Heart right ventricle (tissue), 16 donors: ENCODE results near the gene GHRH. TPM values are rescaled to one million over a fixed set of nuclear protein-coding genes. Genes with fewer than 3 reads are reported as not detected.

ENCODE experiments used
- ATAC-seq, 8 donors: fragments of 200-7000 bp; cut with Tn5 transposase; one replicate each; pipeline ENCODE4 v1.9.1; 2020; ENCODE audit warnings: mild to moderate bottlenecking in 8 of 8, moderate library complexity in 8 of 8, moderate number of reproducible peaks in 1 of 8
- DNase-seq, 2 donors: peaks; one replicate each; pipeline ENCODE4 v3.0.0-alpha.2; 2020
- H3K27ac ChIP-seq, 10 donors: fragments of 200-600 bp; sonication (generic) in 2 of 10; one replicate each; pipeline versions ENCODE4 v1.5.0 to v1.8.0; 2020 to 2022; ENCODE audit warnings: mild to moderate bottlenecking in 3 of 10
- H3K27me3 ChIP-seq, 7 donors: fragments of 200-600 bp; one replicate each; pipeline ENCODE4 v1.8.0; 2021 to 2022; ENCODE audit warnings: mild to moderate bottlenecking in 2 of 7
- H3K36me3 ChIP-seq, 9 donors: fragments of 200-600 bp; sonication (generic) in 1 of 9; one replicate each; pipeline versions ENCODE4 v1.5.0 to v1.8.0; 2020 to 2022; ENCODE audit warnings: mild to moderate bottlenecking in 2 of 9
- H3K4me1 ChIP-seq, 9 donors: fragments of 200-600 bp; sonication (generic) in 1 of 9; one replicate each; pipeline versions ENCODE4 v1.5.0 to v1.8.0; 2020 to 2022; ENCODE audit warnings: mild to moderate bottlenecking in 4 of 9
- H3K4me3 ChIP-seq, 10 donors: fragments of 200-600 bp; sonication (generic) in 2 of 10; one replicate each; pipeline versions ENCODE4 v1.5.0 to v1.8.0; 2020 to 2022; ENCODE audit warnings: mild to moderate bottlenecking in 7 of 10, moderate library complexity in 2 of 10
- H3K9me3 ChIP-seq, 11 donors: fragments of 200-600 bp in 10 of 11; sonication (generic) in 2 of 11; one replicate each; pipeline versions ENCODE4 v1.5.0 to v1.8.0; 2013 to 2022; ENCODE audit warnings: mild to moderate bottlenecking in 2 of 11, control low read depth in 1 of 11, moderate library complexity in 1 of 11
- WGBS, 2 donors: extraction: QIAGEN DNeasy Blood & Tissue Kit; methylation state at CpG; one replicate each; pipeline ENCODE4 v1.1.7; 2013; ENCODE audit warnings: inconsistent platforms in 1 of 2; 5-methylcytosine and 5-hydroxymethylcytosine counted together
- intact Hi-C, 10 donors: fragments of 100-400 bp; cut with DNase I; formaldehyde crosslinking; loops; one replicate each; pipeline versions ENCODE4 v1.11.1 to v1.14.2; 2022
- polyA plus RNA-seq, 2 donors: library from polyadenylated mRNA; stranded (reverse); fragments of 200-250 nt; gene quantifications; one replicate each; pipeline ENCODE4 v1.2.3, GENCODE V29; 2013
- total RNA-seq, 10 donors: library from RNA; stranded (reverse); fragmentation: NEBNext Ultra II Directional in 3 of 10; extraction: Animal tissue kit (Norgen Biotek cat#: 25700) in 3 of 10; gene quantifications; one replicate each; pipeline versions ENCODE4 v1.2.1 to v1.2.4, GENCODE V29; 2021 to 2023
- TF ChIP-seq, protein P1 (sequence below), 9 donors: fragments of 200-600 bp; sonication (generic) in 2 of 9; IDR thresholded peaks; one replicate each; pipeline versions ENCODE4 v1.5.0 to v1.8.0; 2021 to 2022; ENCODE audit warnings: antibody characterized with exemption in 9 of 9, mild to moderate bottlenecking in 5 of 9, moderate library complexity in 1 of 9
- donor health status: Arrhythmogenic right ventricular cardiomyopathy.
- donor health status: ischemic (EF 13 %, LVEDD 7.1; RV severe dilation, severe dysfunction).
- donor health status: healthy with polysubstance abuse.
- donor health status: DM: no; HTN: yes; CAD: no.
- donor health status: DM: no; HTN: no; CAD: no.
- donor health status: ischemic (EF 25% LVEDD 6.9; RV normal size, moderate dysfunction).
- donor health status: ischemic (EF 25% LVEDD 5.7; RV mildly dilated, moderate dysfunction).
- donor health status: healthy.
- donor health status: DM: yes; HTN: yes; CAD: no.
- donor health status: Ischemic cardiomyopathy.
- donor health status: ischemic (EF 35%, LVEDD 5.7; RV mildly dilated, moderate dysfunction).
- donor health status: nonischemic (EF 11% LVEDD 7.7; RV severe dilation, severe dysfunction).
- donor health status: DM: yes; HTN: yes; CAD: no.
- donor health status: PGD.
- donor health status: ischemic (EF 29% LVEDD 5.4; RV normal size, mild dysfunction).
- donor health status: nonischemic (EF 23%, LVEDD 6.1; RV moderate dilation, normal function).

Gene GHRH
- total and polyA plus RNA-seq, 12 donors = 0.85 to 2.5 (median 1.8) TPM; not detected in 9

DNA sequence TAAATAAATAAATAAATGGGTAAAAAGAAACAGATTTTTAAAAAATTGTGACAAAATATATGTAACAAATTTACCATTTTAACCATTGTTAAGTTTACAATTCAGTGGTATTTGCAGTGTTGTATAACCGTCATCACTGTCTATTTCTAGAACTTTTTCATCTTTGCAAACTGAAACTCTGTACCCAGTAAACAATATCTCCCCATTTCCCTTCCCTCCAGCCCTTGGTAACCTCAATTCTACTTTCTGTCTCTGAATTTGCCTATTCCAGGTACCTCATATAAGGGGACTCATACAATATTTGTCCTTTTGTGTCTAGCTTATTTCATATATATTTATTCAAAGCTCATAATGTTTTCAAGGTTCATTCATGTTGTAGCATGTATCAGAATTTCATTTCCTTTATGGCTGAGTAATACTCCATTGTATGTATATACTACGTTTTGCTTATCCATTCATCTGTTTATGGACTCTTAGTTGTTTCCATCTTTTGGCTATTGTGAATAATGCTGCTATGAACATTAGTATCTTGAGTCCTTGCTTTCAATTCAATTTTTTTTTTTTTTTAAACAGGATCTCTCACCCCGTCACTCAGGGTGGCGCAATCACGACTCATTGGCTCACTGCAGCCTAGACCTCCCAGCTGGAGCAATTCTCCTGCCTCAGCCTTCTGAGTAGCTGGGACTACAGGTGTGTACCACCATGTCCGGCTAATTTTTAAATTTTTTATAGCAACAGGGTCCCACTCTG is 36.8 kb upstream of the GHRH start:
- ATAC-seq (no peak), DNase-seq (no peak)
- TF ChIP-seq, protein P1, sequence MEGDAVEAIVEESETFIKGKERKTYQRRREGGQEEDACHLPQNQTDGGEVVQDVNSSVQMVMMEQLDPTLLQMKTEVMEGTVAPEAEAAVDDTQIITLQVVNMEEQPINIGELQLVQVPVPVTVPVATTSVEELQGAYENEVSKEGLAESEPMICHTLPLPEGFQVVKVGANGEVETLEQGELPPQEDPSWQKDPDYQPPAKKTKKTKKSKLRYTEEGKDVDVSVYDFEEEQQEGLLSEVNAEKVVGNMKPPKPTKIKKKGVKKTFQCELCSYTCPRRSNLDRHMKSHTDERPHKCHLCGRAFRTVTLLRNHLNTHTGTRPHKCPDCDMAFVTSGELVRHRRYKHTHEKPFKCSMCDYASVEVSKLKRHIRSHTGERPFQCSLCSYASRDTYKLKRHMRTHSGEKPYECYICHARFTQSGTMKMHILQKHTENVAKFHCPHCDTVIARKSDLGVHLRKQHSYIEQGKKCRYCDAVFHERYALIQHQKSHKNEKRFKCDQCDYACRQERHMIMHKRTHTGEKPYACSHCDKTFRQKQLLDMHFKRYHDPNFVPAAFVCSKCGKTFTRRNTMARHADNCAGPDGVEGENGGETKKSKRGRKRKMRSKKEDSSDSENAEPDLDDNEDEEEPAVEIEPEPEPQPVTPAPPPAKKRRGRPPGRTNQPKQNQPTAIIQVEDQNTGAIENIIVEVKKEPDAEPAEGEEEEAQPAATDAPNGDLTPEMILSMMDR (IDR thresholded peaks at IDR 0.05) = no peak
- Histone ChIP-seq H3K27ac (no peak overlapping the region), H3K27me3 (no peaks in the 10 kb centered on the region), H3K36me3 (peaks cover 0 to 52% (median 18%) of the 10 kb centered on the region in 9 donors), H3K4me1 (peaks cover 0 to 55% (median 34%) of the 10 kb centered on the region in 9 donors), H3K9me3 (peaks cover 0 to 7% (median 0%) of the 10 kb centered on the region in 11 donors), H3K4me3 (no peak overlapping the region)
- WGBS, 2 donors = 91 to 94% methylated on average over 6 of the region's 6 CpGs
- intact Hi-C loops = no loop called here

DNA sequence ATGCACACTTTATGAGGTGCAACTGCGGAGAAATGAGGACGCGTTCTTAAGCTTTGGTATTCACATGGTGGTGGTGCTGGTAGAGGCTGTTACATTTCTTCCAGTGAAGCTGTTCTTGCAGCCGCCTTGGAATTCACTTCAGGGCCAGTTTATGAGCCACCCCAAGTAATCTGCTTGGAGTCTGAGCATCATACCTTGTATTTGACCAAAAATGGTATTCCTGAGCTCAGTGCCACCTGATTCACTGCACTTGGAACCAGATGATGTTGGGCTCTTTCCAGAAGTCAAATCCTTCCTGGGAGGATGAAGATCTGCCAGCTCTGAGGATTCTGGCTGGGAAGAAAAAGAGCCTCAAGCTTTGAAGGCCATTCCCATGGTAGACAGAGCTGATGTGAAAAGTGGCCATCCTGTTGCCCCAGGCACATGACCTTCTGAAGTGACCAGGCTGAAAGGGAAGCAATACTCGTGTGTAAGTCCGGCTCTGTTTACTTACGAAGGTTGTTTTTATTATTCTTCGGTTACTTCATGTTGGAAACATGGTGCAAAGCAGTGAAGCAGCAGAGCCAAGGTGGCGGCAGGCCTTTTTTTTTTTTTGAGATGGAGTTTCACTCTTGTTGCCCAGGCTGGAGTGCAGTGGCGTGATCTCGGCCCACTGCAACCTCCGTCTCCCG is 35.6 kb upstream of the GHRH start:
- TF ChIP-seq, protein P1 (IDR thresholded peaks at IDR 0.05) = no peak
- Histone ChIP-seq H3K27ac (peak overlapping the region in 3 of 10 donors; percentile 15 to 73 (median 18)), H3K4me3 (no peak overlapping the region), H3K9me3 (peaks cover 0 to 12% (median 0%) of the 10 kb centered on the region in 11 donors), H3K27me3 (no peaks in the 10 kb centered on the region), H3K36me3 (peaks cover 0 to 50% (median 9%) of the 10 kb centered on the region in 9 donors), H3K4me1 (peaks cover 0 to 57% (median 34%) of the 10 kb centered on the region in 9 donors)
- intact Hi-C loops = no loop called here
- no peak for DNase-seq
- no peak for ATAC-seq
- 91 to 93% methylated on average over 13 of the region's 13 CpGs for WGBS, 2 donors

DNA sequence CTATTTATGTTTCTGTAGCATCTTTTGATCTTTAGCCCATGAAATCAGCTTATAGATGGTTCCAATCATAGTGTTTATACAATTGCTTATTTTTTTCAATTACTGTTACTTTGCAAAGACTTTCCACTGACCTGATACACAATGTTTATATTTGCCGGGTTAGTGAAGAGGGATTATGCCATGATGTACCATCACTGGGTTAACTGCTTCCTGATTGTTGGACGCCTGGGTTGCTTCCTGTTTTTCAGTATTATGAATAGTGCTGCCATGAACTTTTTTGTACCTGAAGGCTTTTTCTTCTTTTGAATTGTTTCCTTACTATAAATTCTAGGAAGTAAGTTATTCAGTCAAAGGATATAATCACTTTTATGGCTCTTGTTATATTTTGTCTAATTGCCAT is 34.8 kb upstream of the GHRH start:
- no peak for ATAC-seq
- no peak for DNase-seq
- Histone ChIP-seq H3K36me3 (peaks cover 0 to 50% (median 3%) of the 10 kb centered on the region in 9 donors), H3K4me1 (peaks cover 0 to 57% (median 34%) of the 10 kb centered on the region in 9 donors), H3K27me3 (no peaks in the 10 kb centered on the region), H3K4me3 (no peak overlapping the region), H3K27ac (peak overlapping the region in 2 of 10 donors; percentile 18 to 73), H3K9me3 (peaks cover 0 to 12% (median 0%) of the 10 kb centered on the region in 11 donors)
- TF ChIP-seq, protein P1 (IDR thresholded peaks at IDR 0.05) = no peak
- intact Hi-C loops = no loop called here
- 49 to 67% methylated on average over 2 of the region's 2 CpGs for WGBS, 2 donors

DNA sequence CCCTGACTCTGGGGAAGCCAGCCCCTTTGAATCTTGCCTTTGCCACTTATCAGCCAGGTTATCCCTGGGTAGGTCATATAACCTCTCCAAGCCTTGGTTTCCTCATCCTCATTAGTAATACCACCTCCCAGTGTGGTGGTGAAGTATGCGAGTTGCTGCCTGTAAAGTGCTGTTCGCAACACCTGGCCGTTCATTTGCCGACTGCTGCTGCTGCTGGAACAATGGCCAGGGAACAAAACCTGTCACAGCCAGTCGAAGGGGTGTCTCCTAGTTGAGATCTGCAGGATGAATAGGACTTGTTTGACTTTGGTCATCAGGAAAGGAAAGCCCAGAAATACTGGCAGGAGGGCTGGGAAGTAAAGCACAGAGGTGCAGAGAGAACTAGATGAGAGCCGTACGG is 34.0 kb upstream of the GHRH start:
- 82 to 88% methylated on average over 7 of the region's 7 CpGs for WGBS, 2 donors
- ATAC-seq (no peak), DNase-seq (no peak)
- H3K4me1 ChIP-seq = peaks cover 0 to 64% (median 38%) of the 10 kb centered on the region in 9 donors
- peaks cover 0 to 43% (median 3%) of the 10 kb centered on the region in 9 donors for H3K36me3 ChIP-seq
- TF ChIP-seq, protein P1 (IDR thresholded peaks at IDR 0.05) = no peak
- H3K27me3 ChIP-seq = no peaks in the 10 kb centered on the region
- peak overlapping the region in 1 of 10 donors; percentile 73 for H3K27ac ChIP-seq
- intact Hi-C loops = no loop called here
- no peak overlapping the region for H3K4me3 ChIP-seq
- H3K9me3 ChIP-seq = peaks cover 0 to 12% (median 0%) of the 10 kb centered on the region in 11 donors
